WTC11 (cell line): ENCODE measurements around the gene APLN. TPM values are rescaled to one million over a fixed set of nuclear protein-coding genes. Genes with fewer than 3 reads are reported as not detected.
A peak's percentile ranks its signal among the peaks of the same experiment; 100 is the strongest.

Experiments
- ATAC-seq: fragments of 200-7000 bp; cut with Tn5 transposase; 2 replicates; pipeline ENCODE4 v1.10.0; 2021; ENCODE audit warnings: mild to moderate bottlenecking, moderate library complexity
- CTCF ChIA-PET: fragments of 300-600 bp; sonication (Branson Sonifier 250); formaldehyde crosslinking; loops from one replicate; lab custom pipeline; 2021; ENCODE audit warnings: antibody characterized with exemption; lab: Charles Lee
- POLR2A ChIA-PET: fragments of 350-600 bp; sonication (Branson Sonifier 250); formaldehyde crosslinking; loops from one replicate; lab custom pipeline; 2021; ENCODE audit warnings: antibody characterized with exemption; lab: Charles Lee
- DNase-seq: peaks from one replicate; pipeline ENCODE4 v3.0.0; 2021; ENCODE audit warnings: low spot score
- H3K27ac Mint-ChIP-seq: 2 replicates; pipeline ENCODE4 v1.8.0; 2021; ENCODE audit warnings: mixed read lengths
- H3K27me3 Mint-ChIP-seq: 2 replicates; pipeline ENCODE4 v1.8.0; 2021; ENCODE audit warnings: low read depth, mild to moderate bottlenecking, moderate library complexity, mixed read lengths
- H3K36me3 Mint-ChIP-seq: 2 replicates; pipeline ENCODE4 v1.8.0; 2021; ENCODE audit warnings: mixed read lengths
- H3K4me1 Mint-ChIP-seq: 2 replicates; pipeline ENCODE4 v1.8.0; 2022; ENCODE audit warnings: mixed read lengths
- H3K4me3 Mint-ChIP-seq: 2 replicates; pipeline ENCODE4 v1.8.0; 2021; ENCODE audit warnings: mild to moderate bottlenecking, moderate library complexity, mixed read lengths
- H3K9me3 Mint-ChIP-seq: 2 replicates; pipeline ENCODE4 v1.8.0; 2021; ENCODE audit warnings: mixed read lengths
- AFF4 ChIP-seq: sonication (generic); formaldehyde crosslinking; IDR thresholded peaks from 2 replicates; pipeline ENCODE4 v1.8.1; 2023; ENCODE audit warnings: mild to moderate bottlenecking, missing genetic modification reagents, borderline replicate concordance
- ATF1 ChIP-seq: sonication (generic); formaldehyde crosslinking; IDR thresholded peaks from 2 replicates; pipeline ENCODE4 v1.8.1; 2023; ENCODE audit warnings: mild to moderate bottlenecking, moderate library complexity, missing genetic modification reagents
- E2F5 ChIP-seq: sonication (generic); formaldehyde crosslinking; IDR thresholded peaks from 2 replicates; pipeline ENCODE4 v1.8.1; 2022; ENCODE audit warnings: mild to moderate bottlenecking, moderate library complexity, missing genetic modification reagents
- ERG ChIP-seq: fragments of 250-450 bp; sonication (Bioruptor Pico); IDR thresholded peaks from 2 replicates; pipeline ENCODE4 v1.8.0; 2021; ENCODE audit warnings: mild to moderate bottlenecking
- ESRRA ChIP-seq: sonication (generic); formaldehyde crosslinking; IDR thresholded peaks from 2 replicates; pipeline ENCODE4 v1.8.1; 2022; ENCODE audit warnings: mild to moderate bottlenecking, missing genetic modification reagents, borderline replicate concordance
- GABPB1 ChIP-seq: sonication (generic); formaldehyde crosslinking; IDR thresholded peaks from 2 replicates; pipeline ENCODE4 v1.8.1; 2023; ENCODE audit warnings: mild to moderate bottlenecking, missing genetic modification reagents
- NFATC4 ChIP-seq: fragments of 250-450 bp; sonication (Bioruptor Pico); IDR thresholded peaks from 2 replicates; pipeline ENCODE4 v1.9.0; 2021; ENCODE audit warnings: mild to moderate bottlenecking
- PRRX2 ChIP-seq: fragments of 250-450 bp; sonication (Bioruptor Pico); IDR thresholded peaks from 2 replicates; pipeline ENCODE4 v1.8.0; 2021; ENCODE audit warnings: mild to moderate bottlenecking
- RELA ChIP-seq: sonication (generic); formaldehyde crosslinking; IDR thresholded peaks from 2 replicates; pipeline ENCODE4 v1.8.1; 2022; ENCODE audit warnings: missing genetic modification reagents, mild to moderate bottlenecking, borderline replicate concordance
- SMAD4 ChIP-seq: sonication (generic); formaldehyde crosslinking; IDR thresholded peaks from 2 replicates; pipeline ENCODE4 v1.8.0; 2022; ENCODE audit warnings: mild to moderate bottlenecking, missing genetic modification reagents
- SP1 ChIP-seq: sonication (generic); formaldehyde crosslinking; conservative IDR thresholded peaks from 2 replicates; pipeline ENCODE4 v1.8.1; 2022; ENCODE audit warnings: missing genetic modification reagents
- TEAD1 ChIP-seq: sonication (generic); formaldehyde crosslinking; IDR thresholded peaks from 2 replicates; pipeline ENCODE4 v1.8.0; 2022; ENCODE audit warnings: mild to moderate bottlenecking, missing genetic modification reagents
- ZBTB43 ChIP-seq: sonication (generic); formaldehyde crosslinking; IDR thresholded peaks from 2 replicates; pipeline ENCODE4 v1.8.1; 2023; ENCODE audit warnings: mild to moderate bottlenecking, missing genetic modification reagents
- ZNF121 ChIP-seq: sonication (generic); formaldehyde crosslinking; IDR thresholded peaks from 2 replicates; pipeline ENCODE4 v1.8.0; 2023; ENCODE audit warnings: missing genetic modification reagents
- ZNF219 ChIP-seq: sonication (generic); formaldehyde crosslinking; IDR thresholded peaks from 2 replicates; pipeline ENCODE4 v1.8.0; 2023; ENCODE audit warnings: missing genetic modification reagents, mild to moderate bottlenecking, borderline replicate concordance
- ZNF263 ChIP-seq: sonication (generic); formaldehyde crosslinking; IDR thresholded peaks from 2 replicates; pipeline ENCODE4 v1.8.1; 2022; ENCODE audit warnings: low read depth, mild to moderate bottlenecking, moderate library complexity, missing genetic modification reagents
- ZNF423 ChIP-seq: fragments of 250-450 bp; sonication (Bioruptor Pico); IDR thresholded peaks from 2 replicates; pipeline ENCODE4 v2.1.2; 2022; ENCODE audit warnings: mild to moderate bottlenecking, moderate library complexity
- ZNF512 ChIP-seq: sonication (generic); formaldehyde crosslinking; IDR thresholded peaks from 2 replicates; pipeline ENCODE4 v1.8.1; 2022; ENCODE audit warnings: missing genetic modification reagents, borderline replicate concordance
- ZNF671 ChIP-seq: fragments of 250-450 bp; sonication (Bioruptor Pico); IDR thresholded peaks from 2 replicates; pipeline ENCODE4 v1.8.0; 2021; ENCODE audit warnings: mild to moderate bottlenecking
- total RNA-seq: library from RNA; stranded (reverse); gene quantifications from 3 replicates; pipeline ENCODE4 v1.2.3, GENCODE V29; 2021

APLN gene
- total RNA-seq, 1 experiment from 2014 or later: 4.2 TPM

- H3K4me1 Mint-ChIP-seq: peaks cover 26% of the 10 kb centered on the region
- TF ChIP-seq ESRRA (CRISPR knock-in tag): no peak
- no peak for TF ChIP-seq ZNF263
- TF ChIP-seq SMAD4 (CRISPR knock-in tag): no peak
- TF ChIP-seq E2F5 (CRISPR knock-in tag): 0 out of 2 replicates have a peak, but pooled peaks have one; percentile 5
- TF ChIP-seq ATF1 (CRISPR knock-in tag): no peak
- no peak for TF ChIP-seq NFATC4 (CRISPR knock-in tag)
- TF ChIP-seq RELA (CRISPR knock-in tag): no peak
- TF ChIP-seq ZNF121 (CRISPR knock-in tag): no peak
- TF ChIP-seq AFF4: no peak
- TF ChIP-seq, all 79 proteins: peak for 1
- no peak for ATAC-seq
- ChIA-PET POLR2A (no interaction called here), CTCF (interaction anchor here (2.9 kb wide), 1 partner anchor 72 kb away, joined by 30 read pairs; no protein-coding TSS in a partner anchor)
- H3K27me3 Mint-ChIP-seq: peaks cover 71% of the 10 kb centered on the region
- no peaks in the 10 kb centered on the region; the same call in 1 of the 2 replicates for H3K36me3 Mint-ChIP-seq
- peaks cover 2% of the 10 kb centered on the region; the same call in 1 of the 2 replicates for H3K9me3 Mint-ChIP-seq
- DNase-seq: no peak
- H3K4me3 Mint-ChIP-seq: peak overlapping the region; percentile 58
- no peak overlapping the region for H3K27ac Mint-ChIP-seq
These were observed 1.4 kb downstream of the APLN start for GRCh38 chrX:129653181-129653970.

- no peaks in the 10 kb centered on the region for H3K36me3 Mint-ChIP-seq
- peaks cover 74% of the 10 kb centered on the region for H3K27me3 Mint-ChIP-seq
- DNase-seq (no peak), ATAC-seq (no peak)
- H3K4me3 Mint-ChIP-seq: no peak overlapping the region
- POLR2A ChIA-PET: no interaction called here
- CTCF ChIA-PET: no interaction called here
- no peak overlapping the region for H3K27ac Mint-ChIP-seq
- H3K9me3 Mint-ChIP-seq: no peaks in the 10 kb centered on the region
- peaks cover 26% of the 10 kb centered on the region for H3K4me1 Mint-ChIP-seq
- TF ChIP-seq ERG (CRISPR knock-in tag): no peak
- no peak for TF ChIP-seq ZNF671 (CRISPR knock-in tag)
- TF ChIP-seq ZBTB43 (CRISPR knock-in tag): no peak
- TF ChIP-seq ZNF512 (CRISPR knock-in tag): no peak
- TF ChIP-seq ZNF219: no peak
- no peak for TF ChIP-seq TEAD1 (CRISPR knock-in tag)
- no peak for TF ChIP-seq PRRX2
- no peak for TF ChIP-seq AFF4
- TF ChIP-seq SP1: no peak
- TF ChIP-seq ZNF423 (CRISPR knock-in tag): no peak
- TF ChIP-seq GABPB1 (CRISPR knock-in tag): no peak
These were observed 2.1 kb downstream of the APLN start for GRCh38 chrX:129652565-129653169.
